Suprapubic skin (tissue), 4 donors: Measurements from ENCODE around the gene NLRP5. TPM values are rescaled to one million over a fixed set of nuclear protein-coding genes. Genes with fewer than 3 reads are reported as not detected.

Experiments
- DNase-seq, 2 donors: peaks; one replicate each; pipeline ENCODE4 v3.0.0-alpha.2; 2019; ENCODE audit warnings: low spot score in 2 of 2
- H3K27ac ChIP-seq: fragments of 200-600 bp; sonication (generic); one replicate; pipeline ENCODE4 v1.5.1; 2019
- H3K27me3 ChIP-seq: fragments of 200-600 bp; sonication (generic); one replicate; pipeline ENCODE4 v1.5.1; 2019
- H3K36me3 ChIP-seq: fragments of 200-600 bp; sonication (generic); one replicate; pipeline ENCODE4 v1.5.1; 2019
- H3K4me1 ChIP-seq: fragments of 200-600 bp; sonication (generic); one replicate; pipeline ENCODE4 v1.5.1; 2019
- H3K4me3 ChIP-seq: fragments of 200-600 bp; sonication (generic); one replicate; pipeline ENCODE4 v1.5.1; 2019; ENCODE audit warnings: mild to moderate bottlenecking
- H3K9me3 ChIP-seq: fragments of 200-600 bp; sonication (generic); one replicate; pipeline ENCODE4 v1.5.1; 2019
- CTCF ChIP-seq, 2 donors: fragments of 200-600 bp in 1 of 2; fragments of 450-650 bp in 1 of 2; sonication (generic) in 1 of 2; IDR thresholded peaks; one replicate each; pipeline ENCODE4 v1.5.1; 2016 to 2019; ENCODE audit warnings: antibody characterized with exemption in 2 of 2, mild to moderate bottlenecking in 1 of 2, moderate library complexity in 1 of 2
- EP300 ChIP-seq: sonication (generic); formaldehyde crosslinking; IDR thresholded peaks from one replicate; pipeline ENCODE4 v1.6.1; 2017; ENCODE audit warnings: antibody characterized with exemption
- POLR2A ChIP-seq, 2 donors: fragments of 450-650 bp; IDR thresholded peaks; one replicate each; pipeline ENCODE4 v1.6.1; 2017; ENCODE audit warnings: antibody characterized with exemption in 2 of 2, mild to moderate bottlenecking in 2 of 2, moderate library complexity in 2 of 2
- POLR2AphosphoS5 ChIP-seq, 3 donors: sonication (generic); formaldehyde crosslinking; IDR thresholded peaks; one replicate each; pipeline ENCODE4 v1.6.1; 2017; ENCODE audit warnings: antibody characterized with exemption in 3 of 3
- WGBS: methylation state at CpG from one replicate; pipeline ENCODE4 v1.1.5; 2018; 5-methylcytosine and 5-hydroxymethylcytosine counted together
- total RNA-seq, 4 donors: library from RNA; depleted of rRNA; stranded (reverse); fragments of >200 nt; gene quantifications; one replicate each; pipeline ENCODE4 v1.1.0, GENCODE V29; 2016

NLRP5 gene
- total RNA-seq, 4 donors from 2014 or later = not detected

DNA sequence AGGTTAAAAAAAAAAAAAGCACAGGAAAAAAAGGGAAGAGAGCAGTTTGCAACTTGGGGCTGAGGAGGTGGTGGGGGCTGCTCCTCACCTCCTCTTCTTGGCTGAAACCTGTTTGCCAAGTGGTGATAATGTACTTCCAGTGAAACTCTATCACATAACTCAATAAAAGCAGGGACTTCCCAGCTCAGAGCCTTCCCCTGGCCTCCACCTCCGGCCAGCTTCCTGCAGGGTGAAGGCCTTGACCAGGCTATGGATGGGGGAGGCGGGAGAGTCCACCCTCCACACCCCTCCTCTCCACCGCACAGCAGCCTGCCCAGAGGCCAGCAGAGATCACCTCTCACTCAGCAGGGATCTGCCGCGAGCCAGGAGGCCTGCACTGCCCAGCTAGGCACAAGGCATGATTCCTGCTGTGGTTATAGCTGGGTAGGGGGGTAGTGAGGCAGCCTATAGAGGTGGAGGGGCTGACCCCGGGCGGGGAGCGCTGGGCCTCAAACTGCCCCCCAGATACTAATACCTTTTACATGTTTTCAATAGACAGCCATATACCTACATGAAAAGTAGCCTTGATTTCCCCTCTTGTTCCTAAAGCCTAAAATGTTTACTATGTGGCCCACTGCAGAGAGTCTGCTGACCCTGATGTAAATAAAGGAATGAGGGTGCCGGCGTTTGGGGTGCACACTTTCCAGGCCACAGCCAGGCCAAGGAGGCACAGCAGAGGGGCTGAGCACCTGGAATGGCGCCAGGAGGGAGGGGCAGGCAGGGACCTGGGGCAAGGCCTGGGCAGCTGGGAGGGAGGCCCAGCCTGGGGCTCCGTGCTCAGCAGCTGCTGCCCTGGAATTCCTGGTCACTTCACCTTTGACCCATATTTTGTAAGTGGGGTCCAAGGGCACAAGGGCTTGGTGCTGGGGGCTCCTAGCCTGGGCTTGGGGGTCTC is 124.2 kb downstream of the NLRP5 start:
- Histone ChIP-seq H3K4me1 (peaks cover 88% of the 10 kb centered on the region), H3K36me3 (peaks cover 6% of the 10 kb centered on the region), H3K9me3 (no peaks in the 10 kb centered on the region), H3K27me3 (no peaks in the 10 kb centered on the region), H3K27ac (no peak overlapping the region), H3K4me3 (no peak overlapping the region)
- 44% methylated on average over 5 of the region's 12 CpGs for WGBS
- peak in 1 of 2 donors; percentile 62 for DNase-seq
- TF ChIP-seq POLR2A (IDR thresholded peaks at IDR 0.05) = no peak
- no peak for TF ChIP-seq EP300
- TF ChIP-seq CTCF (IDR thresholded peaks at IDR 0.05) = no peak
- TF ChIP-seq POLR2AphosphoS5 (IDR thresholded peaks at IDR 0.05) = no peak

Other genes starting within 250 kb of the NLRP5 start
- not detected for gene NLRP9, start 248.4 kb upstream of the NLRP5 start, total RNA-seq
- gene RFPL4A, start 227.7 kb upstream of the NLRP5 start, total RNA-seq = not detected
- gene RFPL4AL1, start 217.7 kb upstream of the NLRP5 start, total RNA-seq = not detected
- gene NLRP11, start 154.8 kb upstream of the NLRP5 start, total RNA-seq = under 1 TPM in 1 of 4 donors, not detected in 3; 0.26 TPM
- gene NLRP4, start 150.2 kb upstream of the NLRP5 start, total RNA-seq = not detected
- not detected for gene NLRP13, start 54.4 kb upstream of the NLRP5 start, total RNA-seq
- gene NLRP8, start 38.9 kb upstream of the NLRP5 start, total RNA-seq = not detected
- 10 to 100 TPM in 3 of 4 donors, 1 to 10 TPM in 1; 9.6 to 16.3 (median 14.3) TPM for gene ZNF787, start 134.5 kb downstream of the NLRP5 start, total RNA-seq
- 10 to 100 TPM; 12.9 to 34.8 (median 21.2) TPM for gene ZNF444, start 154.5 kb downstream of the NLRP5 start, total RNA-seq
- not detected for gene GALP, start 189.2 kb downstream of the NLRP5 start, total RNA-seq
- gene ZSCAN5B, start 211.0 kb downstream of the NLRP5 start, total RNA-seq = not detected
- not detected for gene ZSCAN5C, start 215.5 kb downstream of the NLRP5 start, total RNA-seq